NCI-H2107 treated with DMSO at 0.1 percent for 48 hours (cell line): ENCODE data around the gene EFHC2.
"Not testable (repeated sequence)": the region's sequence is repeated elsewhere in the genome, so short reads cannot be mapped to it uniquely, and the experiment has no call there.

ENCODE experiments used
- DNase-seq: peaks from one replicate; lab custom pipeline; 2025; ENCODE audit not compliant: unreplicated experiment; lab: John Stamatoyannopoulos, UW

The EFHC2 gene

GRCh38 chrX:44291468-44292092 lies 51.9 kb downstream of the EFHC2 start:
- DNase-seq = no peak

DNA sequence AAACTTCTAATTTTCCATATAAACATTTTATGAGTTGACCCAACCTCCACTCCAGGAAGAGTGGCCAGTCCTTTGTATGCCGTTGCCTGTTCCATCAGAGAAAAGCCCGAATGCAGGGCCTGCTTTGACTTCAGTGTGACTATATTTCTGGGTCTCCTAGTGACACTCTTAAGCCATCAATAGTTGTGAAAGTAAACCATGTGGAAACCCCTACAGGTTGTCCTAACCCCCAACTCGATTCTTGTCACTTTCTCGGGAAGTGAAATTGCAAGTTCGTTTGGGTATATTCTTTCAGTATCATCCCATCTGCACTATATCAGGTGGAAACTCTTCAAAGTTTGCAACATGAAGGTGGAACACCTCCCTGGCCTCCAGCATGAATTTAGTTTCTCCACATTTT lies 52.8 kb downstream of the EFHC2 start:
- no peak for DNase-seq

GRCh38 chrX:44282753-44283152 lies 60.7 kb downstream of the EFHC2 start:
- DNase-seq = no peak

DNA sequence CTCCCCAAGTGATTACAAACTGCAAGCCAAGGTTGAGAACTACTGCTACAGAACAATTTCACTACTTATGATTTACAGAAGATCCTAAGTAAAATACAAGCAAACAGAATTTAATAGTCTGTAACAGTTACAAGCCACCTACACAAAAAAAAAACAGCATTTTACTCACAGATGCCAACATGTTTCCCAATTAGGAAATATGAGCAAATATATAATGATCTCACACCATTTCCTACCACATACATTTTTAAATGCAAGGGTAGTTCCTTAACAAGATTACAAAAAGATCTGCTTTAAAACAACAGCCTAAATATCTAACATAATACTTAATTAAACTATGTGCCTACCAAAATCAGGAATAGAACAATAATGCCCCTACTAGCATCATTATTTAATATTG lies 63.4 kb downstream of the EFHC2 start:
- DNase-seq = no peak

GRCh38 chrX:44274096-44274495 lies 69.4 kb downstream of the EFHC2 start:
- no peak for DNase-seq

GRCh38 chrX:44267861-44268260 lies 75.6 kb downstream of the EFHC2 start:
- no peak for DNase-seq

- no peak for DNase-seq
Observed at GRCh38 chrX:44267116-44267515, 76.4 kb downstream of the EFHC2 start.

DNA sequence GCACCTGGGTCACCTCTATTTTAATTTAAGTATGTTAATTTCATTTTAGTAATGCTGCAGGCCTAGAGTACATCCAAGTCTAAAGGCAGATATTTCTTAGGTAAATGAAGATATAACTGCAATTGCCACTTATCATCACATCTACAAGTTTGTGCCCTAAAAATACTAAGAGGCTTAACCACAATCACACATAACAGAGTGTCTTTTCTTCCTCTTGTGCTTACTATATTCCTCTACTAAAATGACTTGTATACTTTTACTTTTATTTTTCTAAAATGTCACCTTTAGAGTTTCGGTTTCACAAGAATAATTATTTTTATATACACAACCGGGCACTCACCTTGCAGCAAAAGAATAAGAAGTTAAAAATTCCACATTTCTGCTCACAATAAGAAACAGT lies 77.9 kb downstream of the EFHC2 start:
- DNase-seq = no peak

DNA sequence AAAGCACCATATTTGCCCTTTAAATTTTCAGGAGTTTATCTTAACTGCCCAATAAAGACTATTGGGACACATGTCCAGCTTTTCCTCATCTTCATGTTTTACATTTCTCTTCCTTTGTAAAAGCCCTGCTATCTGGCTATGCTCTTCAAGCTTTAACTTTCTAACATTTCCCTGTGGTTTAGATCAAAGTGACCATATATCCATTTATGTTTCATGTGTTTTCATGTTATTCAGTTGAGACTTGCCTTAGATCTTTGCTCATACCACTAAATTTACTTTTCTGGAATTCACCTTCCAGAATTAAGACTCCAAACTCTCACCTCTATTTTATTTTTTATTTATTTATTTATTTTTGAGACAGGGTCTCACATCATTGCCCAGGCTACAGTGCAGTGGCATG lies 78.5 kb downstream of the EFHC2 start:
- DNase-seq = no peak

- DNase-seq = no peak
Observed at GRCh38 chrX:44261286-44261685, 82.2 kb downstream of the EFHC2 start.

DNA sequence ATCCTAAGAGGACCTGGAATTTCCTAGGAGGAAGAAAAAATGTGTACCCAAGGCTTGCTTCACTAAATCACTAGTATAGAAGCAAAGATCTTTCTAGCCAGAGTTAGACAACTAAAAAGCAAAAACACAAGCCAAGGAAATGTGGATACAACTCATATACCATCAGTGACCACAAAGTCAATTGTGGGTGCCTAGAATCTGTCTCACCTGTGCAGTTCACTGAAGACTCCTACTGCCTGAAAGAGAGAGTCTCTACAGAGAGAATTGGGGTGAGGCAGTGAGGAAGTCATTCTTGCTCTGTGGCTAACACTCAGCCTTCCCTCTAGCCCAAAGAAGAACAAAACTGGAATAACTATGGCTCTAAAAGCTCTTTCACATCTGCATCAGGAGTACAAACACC lies 82.9 kb downstream of the EFHC2 start:
- no peak for DNase-seq

GRCh38 chrX:44255742-44256141 lies 87.7 kb downstream of the EFHC2 start:
- not testable (repeated sequence) for DNase-seq

DNA sequence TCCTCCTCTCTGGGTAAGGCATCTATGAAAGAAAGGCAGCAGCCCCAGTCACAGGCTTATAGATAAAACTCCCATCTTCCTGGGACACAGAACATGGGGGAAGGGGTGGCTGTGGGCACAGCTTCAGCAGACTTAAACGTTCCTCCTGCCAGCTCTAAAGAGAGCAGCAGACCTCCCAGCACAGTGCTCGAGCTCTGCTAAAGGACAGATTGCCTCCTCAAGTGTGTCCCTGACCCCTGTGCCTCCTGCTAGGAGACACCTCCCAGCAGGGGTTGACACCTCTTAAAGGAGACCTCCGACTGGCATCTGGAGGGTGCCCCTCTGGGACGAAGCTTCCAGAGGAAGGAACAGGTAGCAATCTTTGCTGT lies 89.9 kb downstream of the EFHC2 start:
- DNase-seq = no peak

DNA sequence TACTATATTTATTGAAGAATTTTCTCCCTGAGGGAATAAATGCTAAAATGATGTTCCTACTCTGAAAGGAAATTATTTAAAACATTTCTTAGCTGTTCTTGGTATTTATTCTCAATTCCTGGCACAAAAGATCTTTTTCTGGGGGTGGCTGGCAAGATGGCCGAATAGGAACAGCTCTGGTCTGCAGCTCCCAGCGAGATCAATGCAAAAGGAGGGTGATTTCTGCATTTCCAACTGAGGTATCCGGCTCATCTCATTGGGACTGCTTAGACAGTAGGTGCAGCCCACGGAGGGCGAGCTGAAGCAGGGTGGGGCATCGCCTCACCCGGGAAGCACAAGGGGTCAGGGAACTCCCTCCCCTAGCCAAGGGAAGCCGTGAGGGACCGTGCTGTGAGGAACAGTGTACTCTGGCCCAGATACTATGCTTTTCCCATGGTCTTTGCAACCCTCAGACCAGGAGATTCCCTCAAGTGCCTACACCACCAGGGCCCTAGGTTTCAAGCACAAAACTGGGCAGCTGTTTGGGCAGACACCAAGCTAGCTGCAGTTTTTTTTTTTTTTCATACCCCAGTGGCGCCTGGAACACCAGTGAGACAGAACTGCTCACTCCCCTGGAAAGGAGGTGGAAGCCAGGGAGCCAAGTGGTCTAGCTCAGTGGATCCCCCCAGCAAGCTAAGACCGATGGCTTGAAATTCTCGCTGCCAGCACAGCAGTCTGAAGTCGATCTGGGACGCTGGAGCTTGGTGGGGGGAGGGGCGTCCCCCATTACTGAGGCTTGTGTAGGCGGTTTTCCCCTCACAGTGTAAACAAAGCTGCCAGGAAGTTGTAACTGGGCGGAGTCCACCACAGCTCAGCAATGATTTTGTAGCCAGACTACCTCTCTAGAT lies 90.5 kb downstream of the EFHC2 start:
- DNase-seq = not testable (repeated sequence)

GRCh38 chrX:44247468-44247867 lies 96.0 kb downstream of the EFHC2 start:
- DNase-seq = no peak

DNA sequence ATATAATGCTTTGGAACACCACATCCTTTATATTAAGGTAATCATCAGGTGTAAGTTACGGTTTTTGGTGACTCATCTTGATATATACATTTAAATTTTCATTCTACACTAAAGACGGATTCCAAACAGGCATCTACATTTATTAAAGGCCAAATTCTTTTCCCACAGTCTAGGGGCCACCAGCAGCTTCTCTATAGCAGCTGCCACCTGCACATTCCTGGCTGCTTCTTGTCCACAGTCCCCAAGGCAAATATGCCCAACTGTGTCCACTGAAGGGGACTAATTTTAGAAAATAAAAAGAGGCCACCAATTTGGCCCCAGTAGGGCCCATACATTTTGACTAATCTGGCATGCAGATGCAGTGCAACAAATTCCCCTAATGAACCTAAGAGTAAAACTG lies 96.6 kb downstream of the EFHC2 start:
- DNase-seq = no peak

DNA sequence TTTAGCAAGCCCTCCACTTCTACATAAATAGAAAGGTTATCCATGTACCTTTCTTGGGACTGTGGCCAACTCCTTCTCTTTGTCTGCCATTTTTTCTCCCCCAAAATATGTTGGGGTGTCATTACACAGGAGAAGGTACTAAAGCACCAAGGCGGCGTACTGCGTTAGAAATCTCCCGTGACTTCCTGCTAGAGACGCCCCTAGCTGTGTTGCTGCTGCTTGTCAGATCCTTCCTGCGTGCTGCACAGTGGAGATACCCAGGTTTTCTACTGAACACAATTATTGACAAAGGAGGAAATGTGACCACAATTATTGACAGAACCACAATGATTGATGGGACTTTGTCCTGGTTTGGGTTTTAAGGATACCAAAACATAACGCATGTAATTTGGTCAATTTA lies 97.7 kb downstream of the EFHC2 start:
- no peak for DNase-seq

GRCh38 chrX:44244008-44244407 lies 99.5 kb downstream of the EFHC2 start:
- peak; percentile 18 for DNase-seq

DNA sequence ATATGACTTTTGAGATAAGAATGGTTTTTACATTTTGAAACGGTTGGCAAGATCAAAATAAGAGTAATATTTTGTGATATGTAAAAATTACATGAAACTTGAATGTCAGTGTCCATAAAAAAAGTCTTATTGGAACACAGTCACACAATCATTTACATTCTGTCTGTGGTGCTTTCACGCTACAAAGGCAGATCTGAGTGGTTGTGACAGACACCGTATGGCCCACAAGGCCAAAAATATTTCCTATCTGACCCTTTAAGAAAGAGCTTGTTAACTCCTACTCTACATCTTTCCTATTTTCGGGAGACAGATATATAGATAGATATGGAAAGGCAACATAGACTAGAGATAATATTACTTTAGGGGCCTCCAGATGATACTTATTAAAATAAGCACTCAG lies 101.9 kb downstream of the EFHC2 start:
- DNase-seq = no peak

DNA sequence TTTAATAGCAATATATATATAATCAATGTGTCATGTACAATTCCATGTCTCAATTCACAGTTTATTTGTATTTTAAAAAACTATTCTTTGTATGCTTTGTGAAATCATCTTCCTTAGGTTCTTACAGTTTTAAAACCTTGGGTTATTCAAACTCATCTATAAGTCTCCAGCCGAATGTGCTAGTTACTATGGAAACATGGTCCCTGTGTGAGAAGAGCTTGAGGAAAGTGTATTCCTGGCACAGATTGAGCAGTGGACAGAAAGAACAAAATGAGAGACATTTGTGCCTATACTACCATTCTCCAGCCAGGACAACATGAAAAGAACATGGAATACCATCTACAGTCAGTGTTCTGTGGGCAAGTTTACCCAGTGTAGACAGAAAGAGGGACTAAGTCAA lies 103.4 kb downstream of the EFHC2 start:
- no peak for DNase-seq

- DNase-seq = no peak
Observed at GRCh38 chrX:44239036-44239435, 104.4 kb downstream of the EFHC2 start.

DNA sequence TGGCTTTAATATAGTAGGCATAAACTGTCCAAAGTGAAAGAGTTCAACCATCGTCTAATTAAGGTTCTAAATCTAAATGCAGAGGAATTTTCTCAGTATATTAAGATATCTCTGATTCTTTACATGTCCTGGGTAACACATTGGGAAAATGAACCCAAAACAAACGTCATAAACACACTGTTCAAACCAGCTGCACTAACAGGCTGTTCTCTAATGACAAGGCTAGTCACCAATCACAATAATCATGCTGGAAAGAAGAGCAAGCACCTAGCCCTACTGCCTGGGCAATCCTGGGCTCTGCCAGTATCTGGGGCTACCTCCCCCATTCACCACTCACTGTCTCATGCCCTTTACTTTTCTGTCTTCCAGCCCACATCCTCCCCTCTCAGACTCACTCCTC lies 107.9 kb downstream of the EFHC2 start:
- no peak for DNase-seq

- no peak for DNase-seq
Observed at GRCh38 chrX:44234541-44234940, 108.9 kb downstream of the EFHC2 start.
